ENCODE data around the gene PSD2.

DNA sequence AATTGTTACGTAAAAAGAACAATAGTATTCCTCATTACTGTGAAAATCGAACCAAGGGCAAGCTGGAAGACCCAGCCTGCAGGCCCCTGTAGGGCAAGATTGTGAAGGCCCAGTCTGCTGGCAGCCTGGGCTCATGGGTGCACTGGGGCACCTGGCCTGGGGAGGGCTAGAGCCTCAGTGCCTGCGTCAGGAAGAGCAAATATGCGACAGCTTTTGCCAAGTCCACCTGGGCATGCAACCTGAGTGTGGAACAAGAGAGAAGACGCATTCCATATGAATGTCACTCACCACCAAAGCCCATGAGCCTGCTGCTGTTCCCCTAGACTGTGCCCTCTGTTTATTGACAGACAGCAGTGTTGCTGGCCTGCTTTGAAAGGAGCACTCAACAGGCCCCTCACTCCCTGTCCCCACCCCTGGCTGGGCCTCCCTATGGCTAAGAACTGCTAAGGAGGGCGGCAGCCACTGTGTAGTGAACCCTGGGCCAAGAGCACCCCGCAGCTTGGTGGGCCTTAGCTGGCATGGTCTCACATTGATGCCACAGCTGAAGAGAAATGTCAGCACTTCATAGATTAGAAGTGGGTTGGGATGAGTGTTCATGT is 28.2 kb downstream of the PSD2 start:
- TF ChIP-seq YY1 (IDR thresholded peaks at IDR 0.05; ENCODE audit: insufficient read depth, insufficient read length): no peak
- no peak for TF ChIP-seq ZNF274 (IDR thresholded peaks at IDR 0.05; ENCODE audit: low read depth, low read length)
- no peak for TF ChIP-seq SUZ12 (IDR thresholded peaks at IDR 0.05; ENCODE audit: extremely low read depth, insufficient read depth, insufficient read length)

All from NT2/D1 (cell line).